HG02884 (cell line): Measurements from ENCODE around the gene EGFLAM.

Experiments used
- ATAC-seq: cut with Tn5 transposase; IDR thresholded peaks from one replicate; pipeline ENCODE4 v1.9.1; 2021; ENCODE audit warnings: mild to moderate bottlenecking, moderate library complexity; ENCODE audit not compliant: unreplicated experiment

Gene EGFLAM

GRCh38 chr5:38445374-38446028, 187.1 kb downstream of the EGFLAM start:
- no peak for ATAC-seq

- ATAC-seq, result no peak
These were observed 187.7 kb downstream of the EGFLAM start for GRCh38 chr5:38446029-38446522.

GRCh38 chr5:38447056-38447455, 188.7 kb downstream of the EGFLAM start:
- ATAC-seq, result no peak

GRCh38 chr5:38447786-38448185, 189.4 kb downstream of the EGFLAM start:
- ATAC-seq, result no peak

DNA sequence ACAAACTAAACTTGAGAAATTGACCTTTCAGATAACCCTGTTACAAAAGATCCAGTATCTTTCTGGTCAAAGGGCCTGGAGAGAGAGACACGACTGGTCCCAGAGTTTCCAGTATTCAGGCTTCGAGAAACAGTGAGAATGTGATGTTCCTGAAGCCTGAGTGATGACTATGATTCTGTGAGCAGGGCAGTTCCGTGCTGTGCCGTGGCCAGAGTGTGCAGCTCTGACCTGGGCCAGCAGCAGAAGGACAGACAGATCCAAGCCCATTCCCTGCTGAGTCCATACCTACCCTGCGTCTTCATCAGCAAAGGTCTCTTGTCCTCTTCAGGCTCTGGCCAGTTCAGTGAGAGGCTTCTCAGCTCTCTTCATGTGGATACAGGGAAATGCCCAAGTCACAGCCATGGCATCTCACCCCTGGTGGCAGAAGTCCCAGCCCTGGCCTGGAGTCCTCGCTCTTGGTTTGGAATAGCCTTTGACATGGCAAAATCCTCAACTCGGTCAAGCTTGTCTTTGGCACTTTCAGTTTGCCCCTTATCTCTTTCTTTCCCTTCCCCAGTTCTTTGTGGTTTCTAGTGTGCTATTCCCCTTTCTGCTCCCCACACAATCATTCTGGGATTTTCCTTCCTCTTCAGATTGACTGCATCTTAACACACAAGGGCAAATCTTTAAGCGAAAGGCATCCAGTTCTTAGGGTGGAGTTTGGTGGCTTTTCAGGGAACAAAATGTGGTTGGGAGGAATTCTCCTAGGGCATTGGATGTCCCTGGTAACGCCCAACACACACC, 190.4 kb downstream of the EGFLAM start:
- no peak for ATAC-seq

GRCh38 chr5:38450627-38451026, 192.3 kb downstream of the EGFLAM start:
- ATAC-seq, result no peak

DNA sequence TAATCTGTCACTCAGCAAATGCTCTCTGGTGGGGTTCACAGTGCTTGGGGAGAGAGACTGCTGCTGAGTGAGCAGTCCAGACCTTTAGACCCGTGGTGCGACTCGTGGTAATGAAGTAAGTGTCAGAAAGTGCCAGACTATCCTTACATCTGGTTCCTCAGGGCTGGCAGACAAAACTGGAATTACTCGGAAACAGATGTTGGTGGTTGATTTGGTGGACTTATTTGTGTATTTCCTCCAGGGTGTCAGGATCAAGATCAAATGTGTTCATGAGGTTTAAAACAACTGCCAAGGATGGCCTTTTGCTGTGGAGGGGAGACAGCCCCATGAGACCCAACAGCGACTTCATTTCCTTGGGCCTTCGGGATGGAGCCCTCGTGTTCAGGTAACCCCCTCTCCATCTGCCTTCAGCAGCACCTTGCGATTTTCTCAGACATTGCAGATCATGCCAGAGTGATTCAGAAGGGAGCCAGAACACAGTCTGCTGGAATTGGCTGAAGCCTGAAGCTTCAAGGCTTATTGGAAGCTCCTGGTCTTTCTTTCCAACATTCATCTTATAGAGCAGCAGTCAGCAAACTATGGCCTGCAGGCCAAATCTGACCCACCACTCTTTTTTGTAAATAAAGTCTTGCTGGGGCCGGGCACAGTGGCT, 192.8 kb downstream of the EGFLAM start:
- no peak for ATAC-seq

- no peak for ATAC-seq
These were observed 193.8 kb downstream of the EGFLAM start for GRCh38 chr5:38452201-38452600.

GRCh38 chr5:38453506-38453905, 195.1 kb downstream of the EGFLAM start:
- peak; percentile 99 for ATAC-seq

DNA sequence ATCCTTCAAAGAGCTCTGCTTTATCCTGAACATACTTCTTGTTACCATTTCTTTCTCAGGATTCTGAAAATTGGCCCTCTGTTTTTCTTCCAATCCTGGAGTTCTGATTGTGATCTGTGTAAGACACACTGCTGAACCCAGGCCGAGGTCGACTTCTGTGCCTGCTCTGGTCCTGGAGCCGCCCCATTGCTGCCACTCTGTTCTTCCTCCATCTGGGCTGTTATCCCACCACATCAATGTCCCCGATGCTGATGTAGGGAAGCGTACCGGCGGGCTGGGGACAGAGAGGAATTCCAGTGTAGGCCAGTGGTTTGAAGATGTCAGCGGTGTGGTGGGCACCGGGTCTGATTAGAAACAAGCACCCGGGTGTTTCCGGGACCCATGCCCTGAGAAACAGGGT, 195.6 kb downstream of the EGFLAM start:
- peak; percentile 3 for ATAC-seq

- no peak for ATAC-seq
These were observed 197.5 kb downstream of the EGFLAM start for GRCh38 chr5:38455796-38456330.

GRCh38 chr5:38456657-38457399, 198.5 kb downstream of the EGFLAM start:
- ATAC-seq, result no peak

DNA sequence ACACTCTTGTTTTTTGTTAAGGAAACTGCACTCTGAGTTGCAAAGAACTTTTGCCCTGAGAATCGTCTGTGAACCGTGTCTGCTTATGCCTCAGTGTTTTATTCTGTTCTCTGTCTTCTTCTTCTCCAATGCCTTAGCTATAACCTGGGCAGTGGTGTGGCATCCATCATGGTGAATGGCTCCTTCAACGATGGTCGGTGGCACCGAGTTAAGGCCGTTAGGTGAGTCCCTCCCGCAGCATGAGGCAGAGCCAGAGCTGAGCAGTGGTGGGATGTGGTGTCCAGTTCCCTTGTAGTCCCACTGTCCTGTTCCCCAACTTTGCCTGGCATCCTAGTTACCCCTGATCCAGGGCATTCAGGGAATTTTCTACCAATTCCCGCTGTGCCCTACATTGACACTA, 199.8 kb downstream of the EGFLAM start:
- no peak for ATAC-seq

DNA sequence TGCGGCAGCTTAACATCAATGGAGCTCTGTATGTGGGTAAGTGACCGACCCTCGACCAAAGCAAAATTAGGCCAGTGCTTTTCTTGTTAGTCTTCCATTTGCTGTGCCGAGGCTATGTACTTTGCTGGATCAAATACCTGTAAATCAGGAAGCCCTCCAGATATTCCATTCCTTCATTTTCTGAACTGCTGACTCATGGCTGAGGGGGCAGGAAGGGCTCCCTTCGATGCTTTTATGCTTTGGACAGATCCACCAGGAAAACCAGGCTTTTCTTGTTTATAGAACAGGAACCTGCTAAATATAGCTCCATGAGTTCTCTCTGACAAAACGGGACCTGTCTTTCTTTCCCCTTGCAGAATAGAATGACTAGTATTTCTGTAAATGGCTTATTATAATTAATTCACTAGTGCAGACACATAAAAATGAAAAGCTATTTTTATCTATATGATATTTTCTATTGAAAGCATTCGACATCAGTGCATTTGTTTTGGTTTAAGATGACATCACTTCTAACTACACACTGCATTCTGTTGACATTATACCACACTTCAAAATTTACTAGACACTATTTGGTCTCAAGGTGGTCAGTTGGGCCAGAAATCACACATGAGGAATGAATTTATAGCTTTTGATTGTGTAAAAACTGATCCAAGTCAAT, 204.7 kb downstream of the EGFLAM start:
- no peak for ATAC-seq

- ATAC-seq, result no peak
These were observed 205.5 kb downstream of the EGFLAM start for GRCh38 chr5:38463634-38464521.

- no peak for ATAC-seq
These were observed 206.7 kb downstream of the EGFLAM start for GRCh38 chr5:38465061-38465460.

- no peak for ATAC-seq
These were observed 207.5 kb downstream of the EGFLAM start for GRCh38 chr5:38465702-38466423.

DNA sequence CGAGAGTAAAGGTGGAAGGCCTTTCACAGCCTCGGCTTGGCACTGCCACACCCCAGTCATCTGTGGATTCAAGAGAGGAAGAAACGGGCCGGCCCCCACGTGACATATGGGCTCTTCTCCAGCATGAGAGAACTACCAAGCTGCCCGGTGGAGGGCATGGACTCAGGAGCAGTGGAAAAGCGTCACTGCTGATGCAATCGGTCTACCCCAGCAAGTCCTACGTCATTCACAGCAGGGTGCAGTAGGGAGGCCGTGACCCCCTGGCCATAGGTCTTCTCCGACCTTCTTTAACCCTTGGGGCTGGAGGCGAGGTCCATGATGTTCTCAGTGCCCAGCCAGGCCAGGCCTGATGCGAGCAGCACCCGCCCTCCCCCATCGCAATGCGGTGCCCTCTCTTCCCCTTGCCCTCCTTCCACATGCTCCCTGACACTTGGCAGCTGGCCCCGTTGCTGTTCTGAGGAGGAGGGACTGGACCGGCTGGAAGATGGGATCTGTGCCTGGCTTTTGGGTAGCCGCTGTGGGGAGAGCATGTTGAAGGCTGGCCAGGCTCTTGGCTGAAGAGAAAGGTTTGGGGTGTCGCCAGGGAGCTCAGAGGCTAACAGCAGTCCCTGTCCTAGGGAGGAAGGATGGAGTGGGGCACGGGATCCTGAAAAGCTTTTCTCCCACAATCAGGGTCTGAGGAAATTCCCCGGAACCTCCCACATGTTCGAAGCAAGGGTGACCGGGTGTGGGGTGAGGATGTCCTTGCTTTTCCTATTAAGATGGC, 208.2 kb downstream of the EGFLAM start:
- ATAC-seq, result no peak
